HK-2 (cell line): Measurements from ENCODE around the gene STAC.

Source experiments
- DNase-seq: peaks from one replicate; pipeline ENCODE4 v3.0.0-alpha.2; 2018; ENCODE audit not compliant: unreplicated experiment

STAC gene

DNA sequence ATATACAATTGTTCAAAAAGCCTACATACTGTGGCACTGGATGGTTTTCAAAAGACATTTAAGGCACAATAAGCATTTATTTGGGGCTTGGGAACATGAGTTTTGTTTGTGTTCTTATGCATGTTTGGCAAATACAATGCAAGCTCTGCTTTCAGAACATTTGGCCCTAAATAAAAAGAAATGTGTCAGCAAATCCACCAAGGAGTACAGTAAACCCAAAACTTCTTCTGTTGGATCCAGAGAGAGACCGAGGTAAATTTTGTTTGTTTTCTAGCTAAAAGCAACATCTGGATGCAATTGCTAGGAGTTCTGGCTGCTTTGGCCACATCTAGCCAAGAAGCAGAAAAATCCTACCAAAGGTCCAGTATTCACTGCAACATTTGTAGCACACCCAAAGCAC is 215.2 kb downstream of the STAC start:
- no peak for DNase-seq

DNA sequence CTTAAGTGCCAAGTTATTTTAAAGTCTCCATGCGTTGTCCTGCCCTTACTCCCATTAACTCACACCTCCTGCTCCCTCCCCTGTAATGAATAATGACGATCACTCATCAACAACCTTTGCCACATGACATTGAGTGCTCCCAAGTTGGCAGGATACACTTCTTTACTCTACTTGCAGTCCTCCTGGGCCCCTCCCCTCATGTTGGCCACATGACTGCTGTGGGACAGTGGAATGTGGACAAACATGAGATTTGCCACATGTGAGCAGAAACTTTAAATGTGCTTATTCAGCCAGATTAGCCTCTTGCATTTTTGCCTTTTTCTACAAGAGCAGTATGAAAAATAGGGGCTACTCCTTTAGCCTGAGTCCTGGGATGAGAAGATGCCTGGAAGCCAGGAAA is 216.1 kb downstream of the STAC start:
- DNase-seq: peak; percentile 9

DNA sequence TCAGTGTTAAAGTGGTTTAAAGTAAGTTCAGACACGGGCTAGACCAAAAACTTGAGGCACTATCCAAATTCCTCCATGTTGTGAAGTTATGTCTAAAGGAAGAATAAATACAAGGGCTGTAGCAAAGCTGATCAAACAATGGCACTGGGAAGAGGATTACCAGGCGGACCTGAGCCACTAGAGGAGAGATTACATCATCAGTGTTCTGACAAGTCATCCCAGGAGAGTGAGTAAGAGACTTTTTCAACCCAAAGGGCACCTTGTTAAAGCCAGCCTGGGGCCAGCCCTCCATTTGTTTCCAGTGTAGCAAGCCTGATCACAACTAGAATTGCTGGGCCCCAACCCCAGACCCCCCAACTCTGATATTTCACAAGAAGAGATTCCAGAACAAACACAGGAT is 217.1 kb downstream of the STAC start:
- peak; percentile 17 for DNase-seq
